8988T (cell line): ENCODE results near the gene TEPSIN.

Experiments used
- DNase-seq: peaks from one replicate; pipeline ENCODE4 v3.0.0; 2011

Gene TEPSIN

DNA sequence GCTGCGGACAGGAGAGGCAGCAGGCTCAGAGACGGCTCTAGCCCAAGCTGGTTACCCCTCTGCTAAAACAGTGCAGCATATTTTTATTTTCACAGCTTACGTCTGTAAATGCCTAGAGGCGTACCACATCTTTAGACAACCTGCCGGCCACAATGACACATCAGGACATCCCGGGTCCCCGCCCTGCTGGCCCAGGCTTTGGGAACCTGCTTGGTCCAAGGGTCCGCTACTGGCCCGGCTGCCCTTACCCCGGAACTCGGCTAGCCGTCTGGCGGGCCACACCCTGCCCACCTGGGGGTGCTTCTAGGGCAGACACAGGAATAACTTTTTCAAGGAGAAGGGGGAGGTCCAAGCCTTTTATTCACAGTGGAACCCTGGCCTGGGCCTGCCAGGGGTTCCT is 20.4 kb downstream of the TEPSIN start:
- DNase-seq, result no peak

DNA sequence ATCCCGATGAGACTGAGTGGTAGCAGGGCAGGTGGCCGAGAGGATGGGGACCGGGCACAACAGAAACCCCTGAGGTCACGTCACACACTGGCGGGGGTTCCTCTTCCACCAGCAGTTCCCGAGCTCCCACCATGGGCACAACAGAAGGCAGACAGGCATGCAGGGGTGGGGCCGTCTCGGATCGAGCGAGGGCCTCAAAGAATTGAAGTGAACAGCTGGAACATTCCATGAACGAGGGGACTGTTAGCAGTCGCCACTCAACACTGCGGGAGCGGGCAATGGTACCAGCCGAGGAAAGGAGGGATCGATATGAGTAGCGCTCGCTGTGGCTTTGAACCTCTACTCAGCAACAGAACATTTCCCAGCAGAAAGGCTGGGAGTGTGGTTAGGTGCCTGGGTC is 21.4 kb downstream of the TEPSIN start:
- DNase-seq, result no peak

DNA sequence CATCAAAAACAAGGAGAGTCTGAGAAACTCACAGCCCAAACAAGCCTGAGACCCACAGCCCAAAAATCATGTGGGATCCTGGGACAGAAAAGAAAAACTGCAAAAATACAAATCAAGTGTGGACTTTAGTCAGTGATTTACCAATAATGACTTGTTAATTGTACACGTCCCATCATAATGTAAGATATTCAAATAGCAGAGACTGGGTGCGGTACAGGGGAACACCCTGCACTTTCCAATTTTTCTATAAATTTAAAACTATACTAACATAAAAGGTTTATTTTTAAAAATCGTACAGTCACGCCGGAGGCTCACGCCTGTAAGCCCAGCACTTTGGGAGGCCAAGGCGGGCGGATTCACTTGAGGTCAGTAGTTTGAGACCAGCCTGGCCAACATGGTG is 24.9 kb downstream of the TEPSIN start:
- no peak for DNase-seq

DNA sequence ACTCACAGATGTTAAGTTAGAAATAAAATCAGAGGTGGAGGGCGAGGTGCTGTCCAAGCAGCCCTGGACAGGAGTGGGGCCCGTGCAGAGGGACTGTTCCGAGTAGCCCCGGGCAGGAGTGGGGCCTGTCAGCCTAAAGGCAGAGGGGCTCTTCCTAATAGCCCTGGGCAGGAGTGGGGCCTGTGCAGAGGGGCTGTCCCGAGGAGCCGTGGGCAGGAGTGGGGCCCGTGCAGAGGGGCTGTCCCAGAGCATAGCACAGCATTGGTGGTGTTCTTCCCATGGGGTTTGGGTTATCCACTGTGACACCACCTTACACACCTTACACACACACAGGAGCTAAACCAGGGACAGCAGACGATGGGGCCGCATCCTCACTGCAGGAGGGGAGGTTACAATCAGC is 26.5 kb downstream of the TEPSIN start:
- DNase-seq, result no peak

DNA sequence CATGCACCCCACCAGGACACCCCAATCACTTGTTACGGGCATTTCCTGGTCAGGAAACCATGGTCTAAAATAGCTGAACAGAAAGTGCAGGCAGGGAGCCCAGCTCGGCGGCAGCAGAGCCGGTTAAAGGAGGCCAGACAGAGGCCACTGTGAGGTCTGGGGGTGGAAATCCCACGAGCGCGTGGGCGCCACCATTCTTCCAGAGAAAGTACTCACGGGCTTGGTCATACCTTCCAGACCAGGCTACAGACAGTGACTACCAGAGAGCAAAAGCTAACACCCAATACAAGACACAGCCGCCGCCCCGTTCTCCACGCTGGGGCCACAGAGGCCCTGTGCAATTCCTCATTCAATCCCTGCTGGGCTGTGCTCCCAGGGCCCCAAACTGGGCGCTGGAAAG is 28.0 kb downstream of the TEPSIN start:
- DNase-seq, result no peak

DNA sequence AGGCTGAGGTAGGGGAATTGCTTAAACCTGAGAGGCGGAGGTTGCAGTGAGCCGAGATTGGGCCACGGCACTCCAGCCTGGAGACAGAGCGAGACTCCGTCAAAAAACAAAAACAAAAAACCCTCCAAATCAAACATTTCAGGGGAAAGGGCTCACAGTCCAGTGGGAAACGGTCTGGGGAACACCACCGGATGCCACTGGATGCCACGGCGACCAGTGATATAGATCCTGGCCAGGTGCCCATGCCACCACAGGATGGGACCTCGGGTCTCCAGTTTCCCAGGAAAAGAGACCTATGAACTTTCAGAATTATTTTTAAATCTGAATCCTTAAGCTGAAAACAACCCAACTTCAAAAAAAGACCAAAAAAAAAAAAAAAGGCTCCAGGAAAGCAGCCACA is 28.4 kb downstream of the TEPSIN start:
- no peak for DNase-seq

DNA sequence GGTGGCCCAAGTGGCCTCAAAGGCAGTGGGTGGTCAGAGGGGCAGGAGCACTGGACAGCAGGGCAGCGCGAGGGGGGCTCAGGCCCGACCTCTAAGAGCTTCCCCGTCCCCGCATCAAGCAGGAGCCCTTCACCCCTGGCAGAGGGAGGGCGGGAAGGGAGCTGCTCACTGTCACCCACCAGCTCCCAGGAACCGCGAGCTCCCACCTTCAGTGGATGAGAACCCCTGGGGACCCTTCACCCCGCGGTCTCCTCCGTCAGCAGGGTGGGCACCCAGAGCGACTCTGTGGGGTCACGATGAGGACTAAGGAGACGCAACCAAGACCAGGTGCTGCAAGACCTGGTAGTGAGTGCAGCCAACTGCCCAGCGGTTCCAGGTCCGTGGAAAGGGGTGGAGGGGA is 29.7 kb downstream of the TEPSIN start:
- DNase-seq, result no peak

DNA sequence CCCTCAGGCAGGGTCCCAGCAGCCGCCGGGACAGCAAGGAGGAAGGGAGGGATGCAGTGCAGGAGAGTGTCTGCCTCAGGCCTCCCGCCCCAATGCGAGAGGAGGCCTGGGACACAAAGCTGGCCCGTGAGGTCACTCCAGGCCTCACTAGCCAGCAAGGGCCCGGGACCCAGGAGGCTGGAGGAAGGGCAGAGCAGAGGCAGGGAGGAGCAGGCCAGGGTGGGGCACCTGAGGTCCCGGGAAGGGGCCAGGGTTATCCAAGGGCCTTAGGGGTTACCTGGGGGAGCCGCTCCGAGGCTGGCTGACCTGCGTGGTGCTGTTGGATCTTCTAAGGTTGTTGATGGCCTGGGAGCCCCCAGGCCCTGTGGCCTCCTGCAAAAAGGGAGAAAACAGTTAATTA is 30.2 kb downstream of the TEPSIN start:
- DNase-seq, result no peak

DNA sequence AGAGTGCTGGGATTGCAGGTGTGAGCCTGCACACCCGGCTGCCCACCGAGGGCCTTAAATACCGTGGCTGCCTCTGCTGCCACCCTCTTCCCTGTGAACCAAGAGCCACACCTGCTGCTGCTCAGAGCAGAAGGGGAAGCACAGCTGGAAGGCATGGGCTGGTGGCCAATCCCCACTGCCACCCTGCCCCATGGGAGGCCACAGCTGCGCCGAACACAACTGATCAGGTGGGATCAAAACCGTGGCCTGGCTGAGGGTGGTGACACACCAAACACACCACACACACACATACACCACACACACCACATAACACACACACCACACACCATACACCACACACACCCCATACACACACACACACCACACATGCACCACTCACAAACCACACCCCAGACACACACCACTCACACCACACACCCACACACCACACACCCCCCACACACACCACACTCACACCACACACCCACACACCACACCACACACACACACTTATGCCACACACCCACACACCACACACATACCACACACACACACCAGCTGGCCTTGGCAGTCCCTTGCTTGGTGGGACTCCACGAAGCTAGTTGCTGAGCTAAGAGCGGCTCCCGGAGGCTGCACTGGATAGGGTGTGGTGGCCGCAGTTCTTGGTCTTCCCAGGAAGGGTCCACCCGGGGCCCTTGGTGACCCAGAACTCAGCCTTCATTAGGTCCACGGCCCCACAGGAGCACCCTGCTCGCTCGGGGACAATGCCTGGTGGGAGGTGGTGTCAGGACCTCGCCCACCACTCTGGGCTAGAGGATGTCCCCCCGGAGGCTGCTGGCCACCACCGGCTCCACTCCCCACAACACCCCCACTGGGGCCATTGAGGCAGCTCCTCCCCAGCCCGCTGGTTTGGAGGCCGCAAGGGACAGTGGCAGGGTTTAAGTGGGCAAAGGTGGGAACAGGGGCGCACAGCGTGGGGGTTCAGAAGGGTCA is 31.0 kb downstream of the TEPSIN start:
- no peak for DNase-seq

DNA sequence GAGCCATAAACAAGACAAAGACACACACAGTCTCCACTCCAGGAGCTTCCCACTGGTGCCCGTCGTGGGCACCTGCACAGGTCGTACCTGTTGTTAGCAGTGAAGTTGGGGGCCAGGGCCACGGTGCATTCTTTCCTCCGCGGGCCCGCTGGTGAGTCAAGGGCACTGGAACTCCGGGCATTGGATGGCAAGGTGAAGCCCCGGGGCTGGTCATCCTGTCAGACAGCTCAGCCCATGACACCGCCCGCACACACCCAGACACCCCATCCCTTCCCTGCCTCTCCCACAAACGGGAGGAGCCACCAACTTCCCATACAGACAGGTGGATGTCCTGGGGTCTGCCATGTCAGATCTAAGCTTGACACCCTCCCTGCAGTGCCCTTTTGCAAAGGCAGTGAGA is 32.2 kb downstream of the TEPSIN start:
- DNase-seq, result no peak

DNA sequence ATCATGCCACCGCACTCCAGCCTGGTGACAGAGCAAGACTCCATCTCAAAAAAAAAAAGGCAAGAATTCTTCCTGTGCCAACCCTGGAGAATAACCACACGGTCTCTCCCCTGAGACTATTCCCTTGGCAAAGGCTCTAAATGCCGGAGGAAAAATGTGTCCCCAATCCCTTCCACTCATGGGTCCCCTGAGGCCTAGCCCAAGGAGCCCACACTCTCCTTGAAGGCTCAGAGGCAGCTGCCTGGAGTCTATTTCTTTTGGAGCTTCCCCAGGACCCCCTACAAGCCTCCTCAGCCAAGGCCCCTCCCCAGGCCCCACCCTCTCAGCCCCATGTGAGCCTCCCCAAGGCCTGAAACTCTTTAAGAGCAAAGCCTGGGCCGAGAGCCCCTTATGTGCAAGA is 32.7 kb downstream of the TEPSIN start:
- DNase-seq, result no peak

DNA sequence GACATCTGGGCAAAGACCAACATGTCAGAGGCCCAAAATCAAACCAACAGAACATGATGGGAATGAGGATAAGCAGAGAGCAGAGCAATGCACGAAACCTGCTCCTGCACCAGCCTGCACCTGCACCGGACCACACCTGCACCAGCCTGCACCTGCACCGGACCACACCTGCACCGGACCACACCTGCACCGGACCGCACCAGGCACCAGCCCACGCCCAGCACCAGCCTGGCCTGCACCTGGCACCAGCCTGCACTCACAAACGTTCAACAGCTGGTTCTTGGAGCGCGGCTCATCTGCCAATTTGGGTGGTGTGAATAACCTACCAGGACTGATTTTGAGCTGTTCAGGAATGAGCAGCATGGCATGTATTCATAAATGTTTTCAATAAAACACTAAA is 34.3 kb downstream of the TEPSIN start:
- DNase-seq, result no peak

DNA sequence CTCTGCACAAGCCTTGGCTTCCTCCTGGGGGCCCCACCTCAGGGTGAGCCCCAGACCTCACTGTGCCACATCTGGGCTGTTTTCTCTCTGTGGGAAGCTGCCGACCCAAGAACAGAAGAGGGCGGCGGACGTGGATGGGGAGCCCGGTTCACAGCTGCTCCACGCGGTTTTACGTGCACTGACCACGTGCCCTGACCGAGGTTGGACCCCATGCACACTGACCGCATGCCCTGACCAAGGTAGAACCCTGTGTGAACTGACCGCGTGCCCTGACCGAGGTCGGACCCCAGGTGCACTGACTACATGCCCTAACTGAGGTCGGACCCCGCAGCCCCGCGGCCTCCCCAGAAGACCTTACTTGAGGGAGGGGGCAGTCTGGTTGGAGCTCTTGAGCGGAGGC is 35.7 kb downstream of the TEPSIN start:
- no peak for DNase-seq

DNA sequence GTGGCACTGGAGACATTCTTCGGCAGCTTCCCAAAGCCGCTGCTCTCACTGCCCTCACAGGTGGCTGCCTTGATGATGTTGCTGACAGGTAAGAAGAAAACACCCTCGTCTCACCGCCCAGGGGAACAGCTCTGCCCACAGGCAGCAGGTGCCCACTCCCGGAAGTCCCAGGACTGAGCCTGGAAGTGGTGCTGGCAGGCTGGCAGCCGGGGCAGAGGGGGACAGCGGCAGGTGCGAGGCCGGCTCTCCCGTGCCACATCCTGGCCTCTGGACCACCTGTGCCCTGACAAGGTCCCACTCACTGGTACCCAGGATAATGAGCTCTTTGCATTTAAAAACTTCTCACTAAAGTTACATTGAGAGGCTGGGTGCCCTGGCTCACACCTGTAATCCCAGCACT is 36.5 kb downstream of the TEPSIN start:
- no peak for DNase-seq

DNA sequence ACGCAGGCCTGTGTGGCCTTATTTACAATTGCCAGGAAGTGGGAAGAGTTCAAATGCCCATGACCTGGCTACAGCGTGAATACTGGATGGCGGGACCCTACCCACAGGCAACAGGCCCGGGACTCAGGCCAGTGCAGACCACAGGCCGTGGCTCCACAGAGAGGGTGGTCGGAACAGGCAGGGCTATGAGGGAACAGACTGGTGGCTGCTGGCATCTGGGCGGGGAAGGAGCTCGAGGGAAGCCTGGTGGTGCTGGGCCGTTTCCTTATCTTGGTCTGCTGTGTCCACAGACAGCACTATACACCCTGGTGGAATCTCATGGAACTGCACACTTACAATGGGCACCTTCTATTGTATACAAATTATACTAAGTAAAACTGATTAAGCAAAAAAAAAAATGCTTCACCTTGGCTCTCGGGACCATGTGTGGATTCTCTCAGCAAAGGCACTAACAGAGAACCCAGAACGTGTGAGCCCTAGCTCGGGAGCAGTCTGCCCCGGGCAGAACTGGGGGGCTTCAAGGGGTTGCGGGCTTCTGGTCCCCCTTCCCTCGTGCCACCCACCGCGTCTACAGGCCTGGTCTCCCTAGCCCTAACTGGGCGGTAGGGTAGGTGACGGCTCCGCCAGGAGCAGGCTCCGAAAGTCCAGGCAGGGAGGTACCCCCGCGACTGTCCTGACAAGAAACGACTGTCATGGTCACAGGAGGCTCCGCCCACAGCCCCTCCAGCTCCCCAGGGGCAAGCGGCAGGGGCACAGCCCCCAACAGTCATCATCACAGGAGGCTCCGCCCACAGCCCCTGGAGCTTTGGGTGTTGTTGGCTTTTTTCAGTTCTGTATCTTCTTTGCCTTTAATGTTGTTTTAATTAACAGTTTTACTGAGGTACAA is 37.9 kb downstream of the TEPSIN start:
- DNase-seq, result peak; percentile 91

DNA sequence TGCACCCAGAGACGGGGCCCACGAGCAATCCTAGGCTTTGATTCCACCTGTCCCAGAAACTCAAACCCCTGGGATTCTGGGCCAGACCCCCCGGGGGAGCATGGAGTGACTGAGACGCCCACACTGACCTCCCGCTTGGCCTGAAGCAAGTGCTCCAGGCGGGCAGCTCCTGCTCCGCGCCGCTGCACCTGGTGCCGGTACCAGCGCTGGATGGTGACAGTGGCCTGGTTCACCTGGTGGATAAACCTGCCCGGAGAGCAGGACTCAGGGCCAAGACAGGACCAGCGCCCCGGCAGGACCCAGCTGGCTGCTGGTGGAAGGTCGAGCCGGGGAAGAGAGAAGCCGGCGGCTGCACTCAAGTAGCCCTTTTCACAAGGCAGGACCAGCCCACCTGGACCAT is 38.7 kb downstream of the TEPSIN start:
- DNase-seq, result no peak

DNA sequence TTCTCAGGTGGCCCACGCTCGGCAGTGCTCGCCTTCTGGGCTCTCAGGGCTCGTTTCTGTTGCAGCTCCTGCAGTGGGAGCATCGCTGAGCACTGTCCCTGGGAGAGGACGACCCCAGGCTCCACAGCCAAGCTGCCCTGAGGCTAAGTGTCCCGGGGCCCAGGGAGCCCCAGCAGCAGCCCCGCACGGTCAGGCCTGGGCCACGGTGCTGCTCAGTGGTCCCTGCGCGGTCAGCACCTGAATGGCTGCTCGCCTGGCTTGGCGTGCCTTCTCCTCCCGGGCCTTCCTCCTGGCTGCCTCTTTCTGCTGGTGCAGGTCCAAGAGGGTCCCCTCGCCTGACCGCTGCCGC is 39.4 kb downstream of the TEPSIN start:
- DNase-seq, result no peak

DNA sequence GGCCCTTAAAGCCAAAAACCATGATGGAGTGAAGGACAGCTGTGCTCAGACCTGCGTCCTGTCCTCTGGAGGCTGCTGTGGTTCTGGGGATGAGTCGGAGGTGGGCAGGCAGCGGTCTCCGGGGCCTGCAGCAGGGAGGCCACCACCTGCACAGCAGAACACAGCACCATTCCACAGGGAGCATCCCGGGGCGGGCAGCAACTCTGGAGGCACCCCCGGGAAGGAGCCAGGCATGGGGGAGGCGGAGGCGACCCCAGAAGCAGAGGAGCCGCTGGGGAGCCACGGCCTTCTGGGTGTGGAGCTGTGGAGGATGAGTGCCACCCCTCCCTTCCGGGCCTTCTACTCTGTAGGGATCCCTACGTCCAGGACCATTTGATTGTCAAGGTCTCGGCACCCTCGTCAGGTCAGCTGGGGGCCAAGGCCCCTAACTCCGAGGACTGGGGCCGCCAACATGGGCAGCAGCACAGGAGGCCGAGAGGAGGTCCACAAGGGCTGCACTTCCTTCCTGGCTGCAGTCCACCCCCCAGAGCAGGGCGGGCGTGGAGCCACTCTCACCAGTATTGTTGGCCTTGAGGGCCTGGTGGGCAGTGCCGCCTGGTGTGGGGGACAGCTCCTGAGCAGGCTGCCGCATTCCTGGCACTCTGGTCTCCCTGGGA is 39.9 kb downstream of the TEPSIN start:
- DNase-seq, result no peak

DNA sequence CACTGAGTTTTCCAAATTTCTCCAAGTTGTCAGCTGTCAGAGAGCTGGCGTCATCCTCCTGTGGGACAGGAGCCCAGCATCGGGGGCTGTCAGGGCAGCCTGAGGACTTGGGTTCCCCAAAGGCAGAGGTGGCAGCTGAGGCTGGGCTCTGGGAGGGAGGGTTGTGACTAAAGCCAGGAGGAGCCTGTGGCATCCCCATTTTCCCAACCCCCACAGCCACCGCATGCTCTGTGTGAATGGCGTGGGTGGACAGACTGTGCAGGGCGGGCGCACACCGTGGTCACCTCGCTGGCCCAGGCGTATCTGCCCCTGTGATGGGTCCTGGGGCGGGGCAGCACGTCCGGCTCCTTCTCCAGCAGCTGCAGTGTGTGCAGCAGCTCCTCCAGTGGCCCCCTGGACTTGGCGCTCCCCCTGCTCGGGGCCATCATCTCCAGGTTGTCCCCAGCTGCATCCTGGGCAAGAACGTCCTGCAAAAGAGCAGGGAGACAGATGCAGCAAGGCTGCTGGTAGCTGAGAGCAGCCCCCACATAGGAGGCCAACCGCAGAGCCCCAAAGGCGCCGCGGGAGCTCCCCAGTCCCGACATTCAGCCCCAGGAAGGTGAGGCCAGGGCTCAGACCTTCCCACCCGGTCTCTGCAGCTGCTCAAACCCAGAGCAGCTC is 40.9 kb downstream of the TEPSIN start:
- no peak for DNase-seq

DNA sequence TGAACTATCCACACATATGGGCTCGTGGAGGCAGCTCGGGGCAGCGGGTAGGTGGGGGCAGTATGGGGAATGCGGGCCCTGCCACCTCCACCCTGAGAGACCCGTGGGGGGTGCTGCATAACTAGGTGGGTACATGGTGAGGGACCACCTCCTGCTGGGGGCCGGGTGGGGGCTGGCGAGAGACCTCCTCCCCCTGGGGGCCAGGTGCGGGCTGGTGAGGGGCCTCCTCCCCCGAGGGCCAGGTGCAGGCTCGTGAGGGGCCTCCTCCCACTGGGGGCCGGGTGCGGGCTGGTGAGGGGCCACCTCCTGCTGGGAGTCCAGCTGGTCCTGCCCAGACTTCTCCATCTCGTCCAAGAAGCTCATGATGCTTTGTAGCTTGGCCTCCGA is 41.5 kb downstream of the TEPSIN start:
- no peak for DNase-seq

DNA sequence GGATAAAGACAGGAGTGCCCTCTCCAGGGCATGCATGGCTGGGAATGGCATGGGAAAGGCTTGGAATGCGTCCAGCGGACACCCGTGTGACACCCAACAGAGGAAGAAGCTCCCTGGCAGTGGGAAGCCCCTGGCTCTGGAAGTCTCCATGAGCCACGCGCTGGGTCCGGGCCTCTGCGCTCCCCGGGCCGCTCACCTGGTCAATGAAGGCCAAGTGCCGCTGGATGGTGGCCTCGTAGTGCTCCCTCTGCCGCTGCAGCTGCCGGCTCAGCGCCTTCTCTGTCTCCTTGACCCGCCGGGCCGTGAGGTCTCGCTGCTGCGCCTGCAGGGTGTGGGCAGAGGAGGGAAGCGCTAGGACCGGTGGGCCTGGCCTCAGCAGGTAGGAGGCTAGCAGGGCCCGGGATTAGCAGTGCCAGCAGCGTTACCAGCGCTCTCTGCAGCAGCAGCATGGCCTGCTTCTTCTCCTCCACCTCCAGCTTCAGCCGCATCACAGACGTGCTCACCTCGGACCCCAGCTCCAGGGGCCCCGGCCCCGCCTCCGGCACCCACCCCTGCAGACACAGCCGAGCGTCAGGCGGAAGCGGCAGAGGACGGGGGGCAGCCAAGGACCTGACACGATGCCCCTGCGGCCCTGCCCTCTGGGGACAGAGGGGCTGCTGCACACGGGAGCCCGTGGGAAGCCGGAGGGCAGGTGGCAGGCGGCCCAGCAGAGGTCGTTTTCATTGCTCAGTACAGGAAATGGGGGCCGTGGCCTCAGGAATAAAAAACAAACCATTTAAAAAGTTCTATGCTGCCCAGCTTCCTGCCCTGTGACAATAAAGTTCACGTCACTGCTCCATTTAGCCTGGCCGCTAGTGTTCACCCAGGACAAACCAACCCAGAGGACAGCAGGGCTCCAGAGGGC is 42.1 kb downstream of the TEPSIN start:
- no peak for DNase-seq

DNA sequence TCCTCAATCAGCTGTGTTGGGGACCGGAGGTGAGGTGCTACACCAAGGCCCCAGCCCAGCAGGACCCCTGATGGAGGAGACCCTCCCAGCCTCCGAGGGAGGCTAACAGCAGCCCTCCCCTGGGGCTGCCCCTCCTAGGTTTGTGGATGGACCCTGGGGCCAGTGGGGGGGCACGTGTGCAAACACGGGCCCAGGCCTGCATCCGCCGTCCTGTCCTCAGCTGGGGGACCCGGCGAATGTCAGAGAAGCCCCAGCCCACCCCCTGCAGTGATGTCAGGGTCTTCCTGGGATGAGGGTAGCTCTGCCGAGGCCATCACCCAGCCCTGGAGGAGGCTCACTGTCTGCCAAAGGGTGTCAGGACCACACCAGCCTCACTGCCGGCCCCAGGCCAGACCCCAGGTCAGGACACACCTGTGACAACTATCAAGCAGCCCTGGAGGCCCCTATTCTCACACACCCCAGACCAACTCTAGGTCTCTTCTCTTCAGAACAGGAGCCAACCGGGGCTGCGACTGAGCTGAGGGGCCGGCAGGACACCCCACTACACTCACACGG is 42.8 kb downstream of the TEPSIN start:
- DNase-seq, result no peak
